Stomach (tissue), 9 donors: ENCODE data around the gene TMEM217. TPM values are rescaled to one million over a fixed set of nuclear protein-coding genes. Genes with fewer than 3 reads are reported as not detected.
A peak's percentile ranks its signal among the peaks of the same experiment; 100 is the strongest.

ENCODE experiments used
- DNase-seq, 2 donors: peaks; one replicate each; pipeline versions ENCODE4 v3.0.0 to v3.0.0-alpha.2; 2013 to 2019
- H3K27ac ChIP-seq, 5 donors: fragments of 200-600 bp in 4 of 5; sonication (generic) in 4 of 5; one replicate each; pipeline ENCODE4 v1.5.1; 2013 to 2019; ENCODE audit warnings: mild to moderate bottlenecking in 1 of 5, moderate library complexity in 1 of 5
- H3K27me3 ChIP-seq, 3 donors: fragments of 200-600 bp; sonication (generic); one replicate each; pipeline ENCODE4 v1.5.1; 2017 to 2019; ENCODE audit warnings: mixed run types in 1 of 3
- H3K36me3 ChIP-seq, 4 donors: fragments of 200-600 bp; sonication (generic); 1 replicate in 3 of 4; 2 replicates in 1 of 4; pipeline ENCODE4 v1.5.1; 2016 to 2019
- H3K4me1 ChIP-seq, 4 donors: fragments of 200-600 bp; sonication (generic); one replicate each; pipeline ENCODE4 v1.5.1; 2016 to 2019
- H3K4me3 ChIP-seq, 4 donors: fragments of 200-600 bp; sonication (generic) in 3 of 4; one replicate each; pipeline ENCODE4 v1.5.1; 2016 to 2019; ENCODE audit warnings: mild to moderate bottlenecking in 1 of 4
- H3K9me3 ChIP-seq, 4 donors: fragments of 200-600 bp; sonication (generic); one replicate each; pipeline ENCODE4 v1.5.1; 2016 to 2019
- CTCF ChIP-seq, 7 experiments: fragments of 450-650 bp in 4 of 7; fragments of 200-600 bp in 3 of 7; sonication (generic) in 3 of 7; IDR thresholded peaks; one replicate each; pipeline ENCODE4 v1.5.1; 2016 to 2019; ENCODE audit warnings: antibody characterized with exemption in 7 of 7, control low read depth in 2 of 7, mild to moderate bottlenecking in 1 of 7
- EP300 ChIP-seq: sonication (generic); formaldehyde crosslinking; IDR thresholded peaks from one replicate; pipeline ENCODE4 v1.6.1; 2017; ENCODE audit warnings: antibody characterized with exemption
- POLR2A ChIP-seq, 4 donors: fragments of 450-650 bp; IDR thresholded peaks; one replicate each; pipeline ENCODE4 v1.6.1; 2016; ENCODE audit warnings: antibody characterized with exemption in 4 of 4, control low read depth in 2 of 4, mild to moderate bottlenecking in 1 of 4, moderate library complexity in 1 of 4
- POLR2AphosphoS5 ChIP-seq, 3 donors: sonication (generic); formaldehyde crosslinking; IDR thresholded peaks; one replicate each; pipeline ENCODE4 v1.6.1; 2016; ENCODE audit warnings: antibody characterized with exemption in 3 of 3
- WGBS, 5 donors: extraction: QIAGEN DNeasy Blood & Tissue Kit in 3 of 5; methylation state at CpG; one replicate each; pipeline versions ENCODE4 v1.1.5 to v1.1.7; 2013 to 2018; 5-methylcytosine and 5-hydroxymethylcytosine counted together
- intact Hi-C: fragments of 100-400 bp; cut with DNase I; formaldehyde crosslinking; loops from one replicate; pipeline ENCODE4 v1.15.1; 2023; ENCODE audit warnings: low total_unique reads
- polyA plus RNA-seq, 3 donors: library from polyadenylated mRNA; stranded (reverse); fragments of 200-250 nt; gene quantifications; one replicate each; pipeline ENCODE4 v1.2.3, GENCODE V29; 2013
- total RNA-seq, 5 donors: library from RNA; depleted of rRNA; stranded (reverse); fragments of >200 nt; gene quantifications; one replicate each; pipeline versions ENCODE4 v1.1.0 to v1.2.3, GENCODE V29; 2014 to 2016
- donor health status: healthy with polysubstance abuse.
- donor health status: Bipolar disorder and iron deficiency.
- donor health status: healthy.

Gene TMEM217
- total and polyA plus RNA-seq, 8 donors, result 0.60 to 1.2 (median 0.87) TPM; not detected in 5

- Histone ChIP-seq H3K4me3 (no peak overlapping the region), H3K27me3 (no peaks in the 10 kb centered on the region), H3K9me3 (no peaks in the 10 kb centered on the region), H3K36me3 (no peaks in the 10 kb centered on the region), H3K4me1 (peaks cover 0 to 36% (median 2%) of the 10 kb centered on the region in 4 donors), H3K27ac (no peak overlapping the region)
- no peak for TF ChIP-seq POLR2AphosphoS5 (IDR thresholded peaks at IDR 0.05)
- TF ChIP-seq CTCF (IDR thresholded peaks at IDR 0.05), result no peak
- TF ChIP-seq POLR2A (IDR thresholded peaks at IDR 0.05), result no peak
- no peak for TF ChIP-seq EP300
- intact Hi-C loops, result no loop called here
- no peak for DNase-seq
- WGBS, 5 donors, result 92 to 94% (median 93%) methylated on average over 9 of the region's 9 CpGs
These were observed 51.3 kb downstream of the TMEM217 start for GRCh38 chr6:37206622-37207021.

- H3K27ac ChIP-seq, result no peak overlapping the region
- no peaks in the 10 kb centered on the region for H3K36me3 ChIP-seq
- H3K4me1 ChIP-seq, result peaks cover 0 to 36% (median 2%) of the 10 kb centered on the region in 4 donors
- no peaks in the 10 kb centered on the region for H3K27me3 ChIP-seq
- intact Hi-C loops, result no loop called here
- no peak overlapping the region for H3K4me3 ChIP-seq
- H3K9me3 ChIP-seq, result no peaks in the 10 kb centered on the region
- DNase-seq, result no peak
- TF ChIP-seq POLR2A (IDR thresholded peaks at IDR 0.05) (no peak), POLR2AphosphoS5 (IDR thresholded peaks at IDR 0.05) (no peak), CTCF (IDR thresholded peaks at IDR 0.05) (no peak), EP300 (no peak)
- WGBS, 5 donors, result 83 to 100% (median 91%) methylated on average over 4 of the region's 4 CpGs
These were observed 52.0 kb downstream of the TMEM217 start for GRCh38 chr6:37205997-37206340.

- Histone ChIP-seq H3K27me3 (no peaks in the 10 kb centered on the region), H3K9me3 (no peaks in the 10 kb centered on the region), H3K27ac (no peak overlapping the region), H3K4me3 (no peak overlapping the region), H3K4me1 (peaks cover 0 to 36% (median 2%) of the 10 kb centered on the region in 4 donors), H3K36me3 (no peaks in the 10 kb centered on the region)
- DNase-seq, result no peak
- intact Hi-C loops, result no loop called here
- WGBS, 5 donors, result 71 to 88% (median 79%) methylated on average over 13 of the region's 13 CpGs
- TF ChIP-seq POLR2A (IDR thresholded peaks at IDR 0.05) (no peak), CTCF (IDR thresholded peaks at IDR 0.05) (no peak), POLR2AphosphoS5 (IDR thresholded peaks at IDR 0.05) (no peak), EP300 (no peak)
These were observed 52.6 kb downstream of the TMEM217 start for GRCh38 chr6:37205175-37205996.

- Histone ChIP-seq H3K27me3 (peaks cover 0 to 4% (median 0%) of the 10 kb centered on the region in 3 donors), H3K4me1 (peaks cover 0 to 31% (median 2%) of the 10 kb centered on the region in 4 donors), H3K4me3 (no peak overlapping the region), H3K9me3 (no peaks in the 10 kb centered on the region), H3K27ac (no peak overlapping the region), H3K36me3 (no peaks in the 10 kb centered on the region)
- DNase-seq, result peak; percentile 56 to 80
- TF ChIP-seq POLR2AphosphoS5 (IDR thresholded peaks at IDR 0.05), result no peak
- TF ChIP-seq EP300, result no peak
- peak in 1 of 4 donors; percentile 56 for TF ChIP-seq POLR2A (IDR thresholded peaks at IDR 0.05)
- 56 to 69% (median 63%) methylated on average over 7 of the region's 7 CpGs for WGBS, 5 donors
- intact Hi-C loops, result no loop called here
These were observed 53.8 kb downstream of the TMEM217 start for GRCh38 chr6:37204014-37204751.
